GM18951 (cell line): ENCODE data around the gene CSRNP3.

Experiments used
- POLR2A ChIP-seq: IDR thresholded peaks from 4 replicates; pipeline ENCODE4 v1.6.1; 2011; ENCODE audit warnings: mild to moderate bottlenecking; ENCODE audit not compliant: insufficient read length, insufficient read depth; ENCODE audit errors: extremely low read depth
- in situ Hi-C: fragments of 300-500 bp; cut with MboI; formaldehyde crosslinking; loops from one replicate; pipeline ENCODE4 v1.12.0; 2022; ENCODE audit warnings: low sequenced_read_pairs, mixed read lengths, inconsistent platforms; ENCODE audit not compliant: unreplicated experiment

Gene CSRNP3

DNA sequence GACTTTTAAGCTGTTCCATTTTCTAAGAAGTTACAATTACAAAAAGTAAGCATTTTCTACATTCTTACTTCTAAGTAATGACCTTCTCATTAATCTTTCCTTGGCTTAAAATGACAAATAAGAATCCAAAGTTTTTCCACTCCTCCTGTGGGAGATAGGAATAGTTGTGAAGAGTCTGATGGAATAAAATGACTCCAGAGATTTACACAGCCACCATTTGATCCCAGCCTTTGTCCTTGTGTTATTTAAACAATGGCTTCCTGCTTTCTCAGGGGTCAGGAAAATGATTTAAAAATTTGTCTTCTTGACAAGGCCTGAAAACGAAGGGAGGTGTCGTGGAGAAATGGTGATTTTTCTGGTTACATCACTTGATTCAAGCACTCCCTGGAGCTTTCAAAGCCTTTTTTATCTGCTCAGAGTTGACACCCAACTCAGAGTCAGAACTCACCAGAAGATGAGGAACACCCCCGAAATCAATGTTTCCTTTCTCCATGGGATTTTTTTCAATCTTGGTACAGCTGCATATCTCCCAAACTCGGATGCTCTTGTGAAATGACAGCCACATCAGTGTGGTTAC lies 218.0 kb downstream of the CSRNP3 start:
- TF ChIP-seq POLR2A: no peak
- in situ Hi-C loops: no loop called here

DNA sequence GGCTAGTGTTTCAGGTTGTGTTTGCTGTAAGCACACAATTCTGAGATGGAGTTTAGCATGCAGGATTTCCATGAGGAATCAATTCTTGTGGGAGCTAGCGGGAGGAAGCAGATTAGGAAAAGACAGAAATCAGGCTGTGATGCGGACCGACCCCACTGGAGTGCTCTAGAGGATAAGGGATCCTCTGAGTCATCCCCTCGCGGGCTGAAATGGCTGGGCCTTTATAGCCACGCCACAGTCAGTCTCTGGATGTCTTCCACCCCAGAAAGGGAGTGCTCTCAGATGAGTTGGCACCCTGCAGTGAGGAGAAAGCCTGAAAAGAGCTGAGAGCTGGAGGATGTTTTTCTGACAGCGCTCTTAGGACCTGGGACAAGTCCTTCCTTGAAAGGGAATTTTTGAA lies 222.1 kb downstream of the CSRNP3 start:
- in situ Hi-C loops: no loop called here
- no peak for TF ChIP-seq POLR2A

DNA sequence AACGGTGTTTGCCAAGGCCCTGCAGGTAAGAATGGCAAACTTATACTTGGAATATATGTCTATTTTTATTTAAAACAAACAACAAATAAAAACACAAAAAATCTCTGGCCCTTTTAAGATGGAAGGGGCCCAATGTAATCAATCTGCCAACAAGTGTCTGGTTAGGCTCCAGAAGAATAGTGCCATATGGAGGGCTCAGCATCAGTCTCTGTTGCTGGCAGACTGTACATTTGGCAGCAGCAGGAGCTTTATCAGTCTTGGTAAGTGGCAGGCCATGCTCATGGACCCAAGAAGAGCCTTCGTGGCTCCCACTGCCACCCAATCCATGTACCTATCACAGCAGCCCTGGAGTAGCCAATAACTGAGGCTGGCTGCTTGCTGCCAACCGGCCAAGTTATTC lies 223.4 kb downstream of the CSRNP3 start:
- in situ Hi-C loops: no loop called here
- no peak for TF ChIP-seq POLR2A

DNA sequence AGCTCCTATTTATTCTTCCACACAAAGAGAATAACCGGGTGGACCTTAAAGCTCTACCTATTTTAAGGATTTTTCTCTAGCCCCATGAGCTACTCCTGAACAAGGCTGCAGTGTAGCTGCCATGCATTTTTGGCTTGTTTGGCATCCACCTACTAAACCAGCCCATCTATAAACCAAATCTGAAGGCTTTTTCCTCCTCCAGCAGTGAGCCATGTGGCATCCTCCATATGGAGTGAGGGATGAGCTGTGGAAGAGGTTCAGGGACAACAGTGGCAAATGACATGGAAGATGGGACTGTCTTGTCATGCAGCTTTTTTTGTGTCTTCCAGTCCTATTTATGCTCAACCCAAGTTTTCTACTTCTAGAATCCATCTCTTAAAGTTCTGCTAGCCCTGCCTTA lies 224.3 kb downstream of the CSRNP3 start:
- in situ Hi-C loops: no loop called here
- no peak for TF ChIP-seq POLR2A

DNA sequence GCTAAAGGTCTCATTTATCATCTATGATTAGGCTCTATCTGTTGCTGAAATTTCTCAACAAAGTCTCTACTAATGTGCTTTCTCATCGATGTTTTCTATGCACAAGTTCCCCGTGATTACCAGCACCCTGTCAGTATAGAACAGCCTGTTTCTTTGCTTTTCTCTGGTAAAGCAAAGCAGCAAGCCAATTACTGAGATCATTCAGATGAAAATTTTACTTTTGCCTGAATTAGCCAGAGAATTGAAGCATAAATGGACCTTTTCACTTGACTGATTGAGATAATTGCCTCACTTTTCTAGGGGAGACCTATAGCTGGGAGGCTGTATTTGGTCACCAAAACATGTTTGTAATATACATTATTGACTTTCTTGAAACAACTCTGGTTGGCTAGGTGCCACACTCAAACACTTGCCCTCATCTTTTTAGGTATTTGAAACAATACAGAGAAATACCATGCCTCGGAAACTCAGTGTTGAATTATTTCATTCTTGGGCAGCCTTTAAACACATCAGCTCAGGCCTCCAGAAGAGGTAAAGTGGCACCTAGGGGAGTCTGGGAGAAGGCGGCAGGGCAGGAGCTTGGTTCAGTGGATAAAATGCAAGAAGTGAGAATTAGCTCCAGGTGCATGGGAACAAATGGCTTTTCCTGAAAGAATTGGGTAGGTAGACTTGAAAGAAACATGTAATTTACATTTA lies 228.4 kb downstream of the CSRNP3 start:
- TF ChIP-seq POLR2A: no peak
- in situ Hi-C loops: no loop called here

DNA sequence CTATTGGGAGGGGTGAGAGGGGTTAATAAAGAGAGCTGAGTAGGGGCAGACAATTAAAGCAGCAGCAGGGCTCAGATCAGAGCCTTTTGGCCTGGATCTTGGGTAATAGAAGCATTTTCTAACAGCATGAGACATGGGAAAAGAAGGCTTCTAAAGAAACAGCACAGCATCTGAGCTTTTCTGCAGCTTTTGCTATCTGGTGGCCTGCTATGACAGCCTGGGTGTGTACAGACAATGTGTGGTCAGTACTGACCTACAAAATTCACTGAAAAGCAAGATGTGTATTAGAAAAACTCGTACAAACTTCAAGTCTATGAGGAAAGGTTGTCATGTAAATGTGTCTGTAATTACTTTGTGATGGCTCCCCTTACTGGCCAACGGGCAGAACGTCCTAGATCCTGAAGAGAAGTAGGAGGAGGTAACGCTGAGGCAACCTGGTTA lies 229.0 kb downstream of the CSRNP3 start:
- in situ Hi-C loops: no loop called here
- no peak for TF ChIP-seq POLR2A

DNA sequence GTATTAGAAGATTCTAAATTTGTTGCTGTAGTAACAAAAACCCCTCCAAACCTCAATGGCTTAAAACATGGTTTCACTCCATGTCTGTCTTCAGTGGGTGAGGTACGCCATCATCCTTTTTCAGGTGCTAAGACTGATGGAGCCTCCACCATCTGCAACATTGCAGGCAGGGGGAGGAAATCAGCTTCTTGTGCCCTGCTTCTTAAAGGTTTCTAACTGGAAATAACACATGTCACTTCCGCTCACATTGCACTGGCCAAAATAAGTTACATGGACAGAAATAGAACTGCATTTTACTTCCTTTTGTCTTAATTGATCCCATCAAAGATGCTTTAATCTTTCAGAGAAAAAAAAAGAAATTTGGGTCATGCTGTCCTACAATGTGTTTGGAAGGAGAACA lies 230.4 kb downstream of the CSRNP3 start:
- TF ChIP-seq POLR2A: no peak

DNA sequence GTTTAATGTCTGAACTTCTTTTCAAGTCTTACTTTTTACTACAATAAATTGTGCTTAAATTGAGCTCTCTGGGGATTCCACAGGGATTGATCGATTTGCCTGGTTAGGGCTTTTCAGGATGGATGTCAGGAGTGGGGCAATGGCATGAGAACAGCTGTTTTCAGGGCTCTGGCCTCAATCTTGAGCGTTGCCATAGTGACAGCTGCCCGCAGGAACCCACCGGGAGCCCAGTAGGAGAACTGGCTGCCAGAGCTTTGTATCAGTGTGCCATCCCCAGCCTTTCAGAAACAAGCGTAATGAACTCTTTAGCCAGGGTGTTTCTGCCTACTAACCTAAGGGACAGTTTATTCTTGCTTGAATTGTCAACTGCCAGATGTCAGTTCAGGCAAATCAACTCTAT lies 231.0 kb downstream of the CSRNP3 start:
- TF ChIP-seq POLR2A: no peak
- in situ Hi-C loops: no loop called here

More for the DNA sequence above, 230.4 kb downstream of the CSRNP3 start:
- in situ Hi-C loops: no loop called here

DNA sequence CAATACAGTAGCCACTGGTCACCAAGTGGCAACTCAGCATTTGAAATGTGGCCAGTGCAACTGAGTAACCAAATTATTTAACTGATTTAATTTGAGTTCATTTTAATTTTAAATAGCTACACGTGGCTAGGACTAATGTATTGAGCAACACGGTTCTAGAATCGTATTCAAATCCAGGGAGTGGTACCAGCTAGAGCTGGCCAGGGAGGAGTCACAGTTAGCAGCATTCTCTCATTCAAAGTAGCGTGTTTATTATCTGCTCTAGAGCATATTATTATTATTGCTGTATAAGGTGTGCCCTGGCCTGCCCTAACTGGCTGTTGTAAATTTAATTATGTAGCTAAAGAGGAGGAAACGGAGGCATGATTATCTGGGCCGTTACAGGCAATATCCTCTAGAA lies 231.6 kb downstream of the CSRNP3 start:
- in situ Hi-C loops: no loop called here
- no peak for TF ChIP-seq POLR2A

DNA sequence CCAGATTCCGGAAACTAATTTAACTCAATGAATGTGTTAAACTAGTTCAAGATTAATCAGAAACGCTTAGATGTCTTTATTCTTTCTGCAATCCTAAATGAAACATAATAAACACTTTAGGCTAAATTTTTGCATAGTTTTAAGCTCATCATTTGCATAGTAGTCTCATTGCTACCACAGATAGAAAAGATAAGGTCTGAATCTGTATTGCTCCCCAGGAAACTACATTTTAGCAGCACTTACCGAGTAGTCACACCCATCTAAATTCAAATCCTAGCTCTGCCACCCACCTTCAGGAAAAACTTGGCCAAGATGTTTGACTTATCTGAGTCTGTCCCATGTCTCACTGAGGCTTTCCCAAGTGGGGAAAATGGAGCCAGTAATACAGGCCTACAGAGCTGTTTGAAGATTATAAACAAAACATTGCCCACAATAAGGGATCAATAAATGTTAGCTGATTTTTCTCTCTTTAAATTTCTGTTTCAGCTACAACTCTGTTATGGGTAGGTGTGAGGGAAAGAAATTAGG lies 237.5 kb downstream of the CSRNP3 start:
- in situ Hi-C loops: no loop called here

DNA sequence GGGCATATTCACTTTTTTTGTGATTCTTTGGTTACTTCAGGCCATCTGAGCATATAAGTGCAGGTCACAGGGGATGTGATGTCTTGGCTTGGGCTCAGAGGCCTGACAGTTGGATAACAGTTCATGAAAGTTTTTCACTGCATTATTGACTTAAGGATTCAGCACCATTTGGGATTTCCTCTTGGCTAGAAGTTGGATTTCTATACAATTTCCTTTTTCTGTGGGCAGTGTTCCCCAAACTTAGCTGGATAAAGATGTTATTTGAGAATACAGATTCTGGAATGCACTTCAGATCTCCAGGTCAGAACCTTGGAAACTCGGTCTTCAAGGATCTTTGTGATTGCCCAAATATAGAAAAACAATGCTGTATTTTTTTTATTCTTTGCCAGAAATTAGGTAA lies 246.6 kb downstream of the CSRNP3 start:
- in situ Hi-C loops: no loop called here
- no peak for TF ChIP-seq POLR2A

More for the DNA sequence above, 237.5 kb downstream of the CSRNP3 start:
- TF ChIP-seq POLR2A: no peak

DNA sequence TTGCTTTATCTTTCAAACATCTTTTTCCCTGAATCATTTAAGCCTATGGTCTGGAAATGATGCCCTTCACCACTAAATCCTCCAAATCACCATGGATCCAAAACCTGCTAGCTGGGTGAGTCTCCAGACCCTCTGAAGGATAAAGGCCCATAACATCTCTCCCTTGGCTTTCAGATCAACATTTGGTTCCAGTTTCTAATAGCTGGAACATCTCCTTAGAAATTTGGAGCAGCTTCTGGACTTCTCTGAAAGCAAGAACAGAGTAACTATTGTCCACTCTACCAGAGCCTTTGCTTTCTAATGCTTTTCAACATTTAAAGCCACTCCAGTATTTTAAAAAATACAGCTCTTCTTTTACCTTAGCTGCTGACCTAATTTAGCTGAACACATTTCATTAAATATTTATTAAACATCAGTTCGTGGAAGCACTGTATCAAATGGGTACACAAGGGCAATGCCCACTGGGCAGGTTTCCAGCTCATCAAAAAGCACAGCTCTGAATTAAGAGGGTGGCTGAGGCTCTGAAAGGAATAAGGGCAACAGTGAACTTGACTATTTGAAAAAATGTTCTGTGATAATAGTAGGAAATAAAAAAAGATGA lies 249.2 kb downstream of the CSRNP3 start:
- TF ChIP-seq POLR2A: no peak
- in situ Hi-C loops: no loop called here

DNA sequence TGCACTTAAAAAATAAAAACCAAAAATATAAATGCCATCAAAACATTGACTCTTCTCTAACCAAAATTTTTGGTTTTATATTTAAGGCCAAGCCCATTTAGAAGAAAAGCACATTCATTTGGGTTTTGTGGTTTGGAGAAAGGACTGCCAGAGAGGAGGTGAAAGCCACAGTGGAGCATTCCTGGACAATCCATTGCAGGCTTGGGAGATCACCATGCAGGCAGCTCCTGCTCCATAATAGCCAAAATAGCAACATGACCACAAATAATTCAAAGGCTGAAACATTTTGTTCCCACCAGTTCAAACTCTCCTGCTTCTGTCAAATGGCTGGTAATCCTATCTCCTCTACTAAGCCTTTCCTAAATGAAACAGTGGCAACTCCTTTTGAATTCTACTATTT lies 251.0 kb downstream of the CSRNP3 start:
- TF ChIP-seq POLR2A: no peak
- in situ Hi-C loops: no loop called here

DNA sequence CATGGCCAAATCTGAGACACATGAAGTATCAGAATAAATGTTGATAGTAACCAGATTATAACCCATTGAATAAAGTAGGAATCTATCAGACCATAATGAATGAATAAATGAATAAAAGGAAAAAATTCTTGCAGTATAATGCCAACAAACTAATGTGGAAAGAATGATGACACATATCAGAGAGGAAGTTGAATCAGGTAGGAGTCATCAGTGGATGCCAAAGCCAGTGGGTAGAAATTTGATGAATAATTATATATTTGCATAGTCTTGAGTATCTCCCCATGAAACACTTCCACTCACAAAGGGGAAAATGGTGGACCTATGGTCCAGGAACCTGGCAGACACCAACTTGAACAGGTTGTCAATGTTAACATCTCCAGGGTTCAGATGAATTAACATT lies 255.9 kb downstream of the CSRNP3 start:
- in situ Hi-C loops: no loop called here

More for the DNA sequence above, 255.9 kb downstream of the CSRNP3 start:
- TF ChIP-seq POLR2A: no peak
